ENCODE results near the gene SH3GL3. TPM values are rescaled to one million over a fixed set of nuclear protein-coding genes. Genes with fewer than 3 reads are reported as not detected.

Gene SH3GL3
- polyA plus RNA-seq, 2 of the 4 experiments (the other 2 are of a cell fraction) = 0.19 to 0.21 TPM

- FAIRE-seq = no peak
- CTCF ChIA-PET = no interaction called here
- 9% methylated on average over 3 of the region's 3 CpGs for WGBS (ENCODE audit: missing lambda C conversion rate)
Observed at GRCh38 chr15:83610132-83610531, 163.0 kb downstream of the SH3GL3 start.

GRCh38 chr15:83610901-83611685 lies 164.0 kb downstream of the SH3GL3 start:
- FAIRE-seq (no peak), ATAC-seq (no peak; a peak in 1 of 6 replicates)
- TF ChIP-seq CHD4 (IDR thresholded peaks at IDR 0.05; ENCODE audit: borderline replicate concordance) (no peak), SMC3 (IDR thresholded peaks at IDR 0.05) (no peak), HMGXB4 (CRISPR knock-in tag; IDR thresholded peaks at IDR 0.05; ENCODE audit: borderline replicate concordance) (no peak), EHMT2 (IDR thresholded peaks at IDR 0.05; ENCODE audit: low read depth) (no peak), KDM1A (IDR thresholded peaks at IDR 0.05; ENCODE audit: low read depth) (no peak), MAZ (IDR thresholded peaks at IDR 0.05; ENCODE audit: borderline replicate concordance, low read depth, low read length) (no peak), TFCP2L1 (CRISPR knock-in tag; IDR thresholded peaks at IDR 0.05) (no peak)

More at GRCh38 chr15:83610132-83610531, 163.0 kb downstream of the SH3GL3 start:
- TF ChIP-seq BCL3 (IDR thresholded peaks at IDR 0.05) = no peak
- no peak for TF ChIP-seq NR3C1 (IDR thresholded peaks at IDR 0.05)
- TF ChIP-seq FOXS1 (CRISPR knock-in tag; IDR thresholded peaks at IDR 0.05) = no peak
- no peak for TF ChIP-seq CBX2 (IDR thresholded peaks at IDR 0.05; ENCODE audit: borderline replicate concordance, low read depth)
- TF ChIP-seq ZC3H11A (IDR thresholded peaks at IDR 0.05) = no peak
- TF ChIP-seq HOXB5 (CRISPR knock-in tag; IDR thresholded peaks at IDR 0.05) = no peak
- TF ChIP-seq HOXB13 (CRISPR knock-in tag; IDR thresholded peaks at IDR 0.05; ENCODE audit: low read depth) = no peak
- TF ChIP-seq RCOR1 (IDR thresholded peaks at IDR 0.05; ENCODE audit: low read depth, low read length) = no peak
- TF ChIP-seq RAD21 (conservative IDR thresholded peaks at IDR 0.05 in 1 of 2, IDR thresholded peaks at IDR 0.05 in 1 of 2) = no peak
- no peak for TF ChIP-seq BHLHE40 (IDR thresholded peaks at IDR 0.05; ENCODE audit: low read depth, low read length)
- no peak for TF ChIP-seq ESRRA (IDR thresholded peaks at IDR 0.05; ENCODE audit: borderline replicate concordance, low read length)
- no peak for TF ChIP-seq MAZ (IDR thresholded peaks at IDR 0.05; ENCODE audit: borderline replicate concordance, low read depth, low read length)
- TF ChIP-seq TP53 (CRISPR knock-in tag; IDR thresholded peaks at IDR 0.05) = no peak
- TF ChIP-seq ATOH8 (CRISPR knock-in tag; IDR thresholded peaks at IDR 0.05; ENCODE audit: low read depth) = no peak
- TF ChIP-seq RNF2 (IDR thresholded peaks at IDR 0.05; ENCODE audit: borderline replicate concordance, low read depth) = no peak
- no peak for TF ChIP-seq POLR2A (IDR thresholded peaks at IDR 0.05; ENCODE audit: low read length)
- TF ChIP-seq E2F6 (IDR thresholded peaks at IDR 0.05; ENCODE audit: borderline replicate concordance, low read depth) = no peak
- TF ChIP-seq RARB (CRISPR knock-in tag; IDR thresholded peaks at IDR 0.05) = no peak
- H3K9me3 ChIP-seq = no peaks in the 10 kb centered on the region
- no peak for ATAC-seq
- H3K4me2 ChIP-seq = no peak overlapping the region
- H3K4me3 ChIP-seq = no peak overlapping the region
- H3K27ac ChIP-seq = no peak overlapping the region
- POLR2A ChIA-PET = no interaction called here
- H3K4me1 ChIP-seq = no peaks in the 10 kb centered on the region
- DNase-seq (ENCODE audit: low read depth in 1 of 2, low spot score in 1 of 2) = no peak

More at GRCh38 chr15:83610901-83611685, 164.0 kb downstream of the SH3GL3 start:
- CTCF ChIA-PET = interaction anchor here (0.9 to 1.1 kb wide), 2 partner anchors 51 to 53 kb away, joined by 3 to 4 read pairs; no protein-coding TSS in a partner anchor
- POLR2A ChIA-PET = no interaction called here
- no peak overlapping the region for H3K4me2 ChIP-seq
- DNase-seq (ENCODE audit: low read depth in 1 of 2, low spot score in 1 of 2) = no peak
- H3K4me3 ChIP-seq = no peak overlapping the region
- H3K4me1 ChIP-seq = no peaks in the 10 kb centered on the region
- H3K9me3 ChIP-seq = no peaks in the 10 kb centered on the region
- H3K27ac ChIP-seq = no peak overlapping the region
- 11% methylated on average over 8 of the region's 9 CpGs for WGBS (ENCODE audit: missing lambda C conversion rate)
